ENCODE results near the gene IKZF5. TPM values are rescaled to one million over a fixed set of nuclear protein-coding genes. Genes with fewer than 3 reads are reported as not detected.

IKZF5 gene
- total RNA-seq, 2 donors from 2014 or later, result 7.5 to 16.7 TPM

DNA sequence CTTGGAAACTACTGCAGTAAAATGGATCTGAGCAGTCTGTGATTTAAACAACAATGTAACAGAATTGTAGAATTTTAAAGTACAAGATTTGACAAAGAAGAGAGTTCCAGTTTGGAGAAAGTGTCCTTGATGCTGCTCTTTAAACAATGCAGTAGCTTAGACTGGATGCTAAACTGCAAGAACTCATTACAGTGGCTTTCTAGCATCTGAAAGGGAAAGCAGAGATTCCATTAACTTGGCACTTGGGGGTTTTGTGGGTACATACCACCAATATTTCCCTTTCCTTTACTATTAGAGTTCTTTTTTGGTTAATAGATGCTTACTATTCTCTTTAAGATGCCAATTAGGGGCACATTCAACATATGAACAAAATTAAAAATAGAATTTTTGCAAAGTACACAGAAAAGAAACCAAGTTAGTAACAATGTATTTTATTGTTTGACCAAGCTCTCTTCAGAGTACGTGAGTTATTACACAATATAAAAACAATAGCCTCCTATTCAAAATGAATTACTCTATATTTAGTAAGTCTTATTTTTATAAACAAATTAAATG is 16.5 kb downstream of the IKZF5 start:
- H3K27me3 ChIP-seq, result no peaks in the 10 kb centered on the region
- no peak overlapping the region for H3K27ac ChIP-seq
- H3K9ac ChIP-seq (ENCODE audit: low read depth in 2 of 2, low read length in 2 of 2), result no peak overlapping the region
- TF ChIP-seq, protein P1, sequence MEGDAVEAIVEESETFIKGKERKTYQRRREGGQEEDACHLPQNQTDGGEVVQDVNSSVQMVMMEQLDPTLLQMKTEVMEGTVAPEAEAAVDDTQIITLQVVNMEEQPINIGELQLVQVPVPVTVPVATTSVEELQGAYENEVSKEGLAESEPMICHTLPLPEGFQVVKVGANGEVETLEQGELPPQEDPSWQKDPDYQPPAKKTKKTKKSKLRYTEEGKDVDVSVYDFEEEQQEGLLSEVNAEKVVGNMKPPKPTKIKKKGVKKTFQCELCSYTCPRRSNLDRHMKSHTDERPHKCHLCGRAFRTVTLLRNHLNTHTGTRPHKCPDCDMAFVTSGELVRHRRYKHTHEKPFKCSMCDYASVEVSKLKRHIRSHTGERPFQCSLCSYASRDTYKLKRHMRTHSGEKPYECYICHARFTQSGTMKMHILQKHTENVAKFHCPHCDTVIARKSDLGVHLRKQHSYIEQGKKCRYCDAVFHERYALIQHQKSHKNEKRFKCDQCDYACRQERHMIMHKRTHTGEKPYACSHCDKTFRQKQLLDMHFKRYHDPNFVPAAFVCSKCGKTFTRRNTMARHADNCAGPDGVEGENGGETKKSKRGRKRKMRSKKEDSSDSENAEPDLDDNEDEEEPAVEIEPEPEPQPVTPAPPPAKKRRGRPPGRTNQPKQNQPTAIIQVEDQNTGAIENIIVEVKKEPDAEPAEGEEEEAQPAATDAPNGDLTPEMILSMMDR (IDR thresholded peaks at IDR 0.05), result no peak
- intact Hi-C loops (cut with DNase I), result no loop called here
- H3K4me3 ChIP-seq, result no peak overlapping the region
- H3K9me3 ChIP-seq, result no peaks in the 10 kb centered on the region
- DNase-seq, result no peak
- no peaks in the 10 kb centered on the region for H3K4me1 ChIP-seq
- H3K36me3 ChIP-seq, result peaks cover 3% of the 10 kb centered on the region

DNA sequence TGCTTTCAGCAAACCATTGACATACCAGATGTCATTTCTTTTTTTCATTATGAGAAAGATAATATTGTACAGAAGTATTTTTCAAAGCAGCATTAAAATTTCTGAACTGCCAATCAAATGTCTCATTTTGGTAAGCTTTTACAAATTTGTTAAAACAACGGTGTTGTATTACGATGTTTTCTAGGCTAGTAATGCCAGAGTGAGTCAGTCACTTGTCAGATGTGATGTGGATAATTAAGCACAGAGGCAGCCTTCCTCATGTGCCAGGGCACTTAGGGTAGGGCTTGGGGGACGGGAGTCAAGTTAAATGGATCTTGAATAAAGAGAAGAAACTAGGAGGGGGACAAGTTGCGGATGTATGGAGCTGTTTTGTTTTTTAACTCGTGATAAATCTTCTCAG is 18.3 kb downstream of the IKZF5 start:
- intact Hi-C loops (cut with DNase I), result no loop called here
- Histone ChIP-seq H3K9me3 (no peaks in the 10 kb centered on the region), H3K4me1 (no peaks in the 10 kb centered on the region), H3K36me3 (peaks cover 3% of the 10 kb centered on the region), H3K9ac (ENCODE audit: low read depth in 2 of 2, low read length in 2 of 2) (no peak overlapping the region), H3K27ac (no peak overlapping the region), H3K27me3 (no peaks in the 10 kb centered on the region), H3K4me3 (no peak overlapping the region)
- DNase-seq, result no peak
- TF ChIP-seq, protein P1 (IDR thresholded peaks at IDR 0.05), result no peak

DNA sequence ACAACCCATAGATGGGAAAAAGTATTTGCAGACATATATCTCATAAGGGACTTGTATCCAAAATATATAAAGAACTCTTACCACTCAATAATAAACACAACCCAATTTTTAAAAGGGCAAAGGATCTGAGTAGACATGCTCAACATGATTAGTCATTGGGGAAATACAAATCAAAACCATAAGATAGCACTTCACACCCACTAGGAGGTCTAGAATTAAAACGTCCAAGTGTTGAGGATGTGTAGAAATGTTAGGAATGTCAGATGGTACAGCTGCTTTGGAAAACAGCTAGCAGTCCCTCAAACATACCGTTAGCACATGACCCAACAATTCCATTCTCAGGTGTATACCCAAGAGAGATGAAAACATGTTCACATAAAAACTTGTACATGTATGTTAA is 20.1 kb downstream of the IKZF5 start:
- H3K27ac ChIP-seq, result no peak overlapping the region
- H3K4me1 ChIP-seq, result no peaks in the 10 kb centered on the region
- intact Hi-C loops (cut with DNase I), result loop anchor here (10.0 kb wide), 1 partner anchor 166 kb away; the partner anchor contains the start of gene BUB3
- H3K9me3 ChIP-seq, result no peaks in the 10 kb centered on the region
- H3K27me3 ChIP-seq, result no peaks in the 10 kb centered on the region
- DNase-seq, result no peak
- no peaks in the 10 kb centered on the region for H3K36me3 ChIP-seq
- H3K9ac ChIP-seq (ENCODE audit: low read depth in 2 of 2, low read length in 2 of 2), result no peak overlapping the region
- TF ChIP-seq, protein P1 (IDR thresholded peaks at IDR 0.05), result no peak
- H3K4me3 ChIP-seq, result no peak overlapping the region

DNA sequence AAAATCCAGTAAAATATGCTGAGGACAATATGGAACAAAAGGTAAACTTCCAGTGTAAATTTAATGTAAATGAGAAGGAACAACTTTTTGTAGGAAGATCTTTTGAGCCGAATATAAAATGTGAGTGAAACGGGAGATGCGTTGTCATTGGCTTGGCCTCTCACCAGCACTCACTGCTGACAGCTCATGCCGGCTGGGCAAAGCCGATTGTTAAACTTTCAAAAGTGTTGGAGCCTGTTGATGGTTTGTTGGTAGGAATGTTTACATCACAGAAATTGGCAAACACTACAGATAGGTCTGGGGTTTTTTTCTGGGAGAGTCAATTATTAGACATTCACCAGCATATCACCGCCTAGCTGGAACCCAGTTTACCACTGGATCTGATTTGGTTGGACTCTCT is 22.3 kb downstream of the IKZF5 start:
- no peaks in the 10 kb centered on the region for H3K36me3 ChIP-seq
- no peak overlapping the region for H3K27ac ChIP-seq
- no peaks in the 10 kb centered on the region for H3K4me1 ChIP-seq
- H3K9me3 ChIP-seq, result no peaks in the 10 kb centered on the region
- intact Hi-C loops (cut with DNase I), result loop anchor here (10.0 kb wide), 1 partner anchor 168 kb away; the partner anchor contains the start of gene BUB3
- H3K9ac ChIP-seq (ENCODE audit: low read depth in 2 of 2, low read length in 2 of 2), result no peak overlapping the region
- no peak for DNase-seq
- no peak overlapping the region for H3K4me3 ChIP-seq
- no peaks in the 10 kb centered on the region for H3K27me3 ChIP-seq
- TF ChIP-seq, protein P1 (IDR thresholded peaks at IDR 0.05), result no peak

DNA sequence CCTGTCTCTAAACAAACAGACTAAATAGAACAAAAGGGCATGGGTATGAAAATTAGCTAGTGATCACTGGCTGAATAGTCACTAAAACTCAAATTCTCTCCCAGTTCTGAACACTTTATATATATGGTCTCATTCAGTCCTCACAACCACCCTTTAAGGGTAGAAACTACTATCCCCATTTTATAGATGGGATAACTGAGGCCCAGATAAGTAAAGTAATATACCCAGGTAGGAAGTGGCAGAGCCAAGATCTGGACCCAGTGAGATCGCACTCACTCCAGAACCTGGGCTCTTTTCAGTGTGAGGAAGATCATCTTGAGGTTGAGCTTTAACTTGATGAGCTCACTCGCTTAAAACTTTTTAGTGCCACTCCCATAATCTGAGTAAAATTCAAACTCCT is 23.9 kb downstream of the IKZF5 start:
- no peaks in the 10 kb centered on the region for H3K9me3 ChIP-seq
- no peak for DNase-seq
- no peaks in the 10 kb centered on the region for H3K27me3 ChIP-seq
- no peak overlapping the region for H3K27ac ChIP-seq
- TF ChIP-seq, protein P1 (IDR thresholded peaks at IDR 0.05), result no peak
- no peak overlapping the region for H3K9ac ChIP-seq (ENCODE audit: low read depth in 2 of 2, low read length in 2 of 2)
- no peaks in the 10 kb centered on the region for H3K36me3 ChIP-seq
- H3K4me3 ChIP-seq, result no peak overlapping the region
- intact Hi-C loops (cut with DNase I), result loop anchor here (10.0 kb wide), 1 partner anchor 170 kb away; the partner anchor contains the start of gene BUB3
- H3K4me1 ChIP-seq, result peaks cover 2% of the 10 kb centered on the region

Data from colonic mucosa (tissue), 4 donors.